HG02623 (cell line): ENCODE results near the gene SLC2A8.

Source experiments
- ATAC-seq: cut with Tn5 transposase; IDR thresholded peaks from one replicate; pipeline ENCODE4 v1.9.1; 2021; ENCODE audit warnings: moderate library complexity; ENCODE audit not compliant: unreplicated experiment

SLC2A8 gene

DNA sequence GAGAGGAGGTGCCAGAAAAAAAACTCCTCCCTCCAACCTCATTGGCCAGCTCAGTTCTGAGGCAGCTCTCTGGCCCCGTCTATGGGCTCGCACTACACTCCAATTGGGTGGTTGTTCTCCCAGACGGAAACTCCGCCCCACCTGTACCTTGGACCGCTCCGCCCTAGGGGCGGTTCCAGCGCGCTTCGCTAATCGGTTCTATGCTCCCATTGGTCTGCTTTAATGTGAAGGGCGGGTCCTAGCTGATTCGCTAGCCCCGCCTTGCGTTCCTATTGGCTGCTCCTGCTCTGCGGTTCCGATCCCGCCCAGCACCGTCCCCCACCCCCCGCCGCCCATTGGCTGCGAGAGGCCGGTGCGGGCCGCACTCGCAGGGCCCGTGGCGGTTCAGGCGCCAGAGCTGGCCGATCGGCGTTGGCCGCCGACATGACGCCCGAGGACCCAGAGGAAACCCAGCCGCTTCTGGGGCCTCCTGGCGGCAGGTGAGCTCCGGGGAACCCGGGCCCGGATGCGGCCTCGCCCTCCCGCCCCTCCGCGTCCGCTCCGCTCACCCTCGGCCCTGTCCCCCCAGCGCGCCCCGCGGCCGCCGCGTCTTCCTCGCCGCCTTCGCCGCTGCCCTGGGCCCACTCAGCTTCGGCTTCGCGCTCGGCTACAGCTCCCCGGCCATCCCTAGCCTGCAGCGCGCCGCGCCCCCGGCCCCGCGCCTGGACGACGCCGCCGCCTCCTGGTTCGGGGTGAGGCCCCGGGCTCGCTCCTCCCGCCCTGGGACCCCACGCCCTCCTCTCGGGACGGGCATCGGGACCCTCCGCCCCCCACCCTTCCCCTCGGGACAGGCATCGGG is at the start of gene SLC2A8:
Gene SLC2A8, plus strand, starts transcription at position 362 of the 838 bp plus-strand sequence. Its CDS starts 62 bp downstream, at position 424.
- peak; percentile 95 for ATAC-seq

GRCh38 chr9:127347831-127348776 is 48.9 kb upstream of the SLC2A8 start:
- ATAC-seq = no peak

DNA sequence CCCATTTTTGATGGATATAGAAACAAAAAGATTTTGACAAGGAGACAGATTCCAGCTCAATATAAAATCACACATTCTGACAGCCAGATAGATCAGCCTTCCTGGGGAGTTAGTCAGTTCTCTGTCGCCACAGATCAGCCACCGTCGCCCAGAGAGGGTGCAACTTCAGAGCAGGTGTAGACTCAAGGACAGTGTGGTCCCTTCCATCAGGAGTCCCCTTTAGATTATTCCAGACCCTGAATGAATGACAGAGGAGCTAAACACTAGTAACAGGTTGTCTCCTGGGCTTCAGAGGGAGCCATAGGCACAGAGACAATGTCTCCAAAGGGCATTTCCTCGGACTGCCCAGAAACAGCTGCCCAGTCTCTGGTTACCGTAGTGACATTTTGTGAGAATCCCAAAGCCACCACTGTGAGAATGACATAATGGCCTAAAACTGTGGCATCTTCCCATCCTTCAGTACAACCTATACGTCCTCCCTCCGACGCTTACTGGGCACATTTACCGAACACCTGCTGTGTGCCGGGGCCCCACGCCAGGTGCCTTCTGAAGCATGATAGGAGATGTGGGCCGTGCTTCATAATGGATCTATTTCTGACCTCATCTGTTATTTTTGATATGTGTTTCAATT is 47.4 kb upstream of the SLC2A8 start:
- ATAC-seq = no peak

GRCh38 chr9:127351182-127352166 is 45.5 kb upstream of the SLC2A8 start:
- ATAC-seq = no peak

DNA sequence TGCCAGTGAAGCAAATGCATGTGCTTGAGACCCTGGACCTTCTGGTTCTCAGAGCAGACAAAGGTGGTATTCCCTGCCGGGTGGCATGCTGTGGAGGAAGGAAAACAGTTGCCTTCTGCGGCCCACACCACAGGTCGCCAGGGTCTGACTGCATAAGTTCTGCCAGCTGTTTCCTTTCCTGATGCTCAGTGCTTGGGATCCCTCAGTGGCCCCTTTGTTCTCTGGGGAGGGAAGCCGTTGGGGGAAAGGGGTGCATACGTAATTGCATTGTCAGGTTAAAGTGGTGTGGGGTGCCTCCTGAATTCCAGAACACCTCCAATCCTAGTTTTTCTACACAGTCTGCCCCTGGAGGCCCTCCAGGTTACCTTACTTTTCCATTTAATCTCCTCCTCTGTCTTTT is 43.1 kb upstream of the SLC2A8 start:
- ATAC-seq = no peak

DNA sequence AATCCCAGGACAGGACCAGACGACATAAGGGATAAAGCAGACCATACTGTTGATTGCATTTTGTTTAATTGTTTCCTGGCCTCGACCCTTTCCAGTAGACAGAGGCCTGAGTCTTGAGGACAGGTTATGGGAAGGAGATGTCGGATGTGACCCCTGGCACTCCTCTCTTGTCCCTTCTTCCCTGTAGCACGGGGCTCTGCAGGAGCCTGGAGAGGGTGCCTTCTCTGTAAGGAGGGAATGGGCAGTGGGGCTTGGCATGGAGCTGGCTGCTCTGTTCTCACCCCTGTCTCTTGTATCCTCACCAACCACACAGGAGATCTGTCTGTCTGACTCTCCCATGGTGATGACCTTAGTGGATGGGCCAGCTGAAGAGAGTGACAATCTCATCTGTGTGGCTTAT is 40.1 kb upstream of the SLC2A8 start:
- no peak for ATAC-seq

DNA sequence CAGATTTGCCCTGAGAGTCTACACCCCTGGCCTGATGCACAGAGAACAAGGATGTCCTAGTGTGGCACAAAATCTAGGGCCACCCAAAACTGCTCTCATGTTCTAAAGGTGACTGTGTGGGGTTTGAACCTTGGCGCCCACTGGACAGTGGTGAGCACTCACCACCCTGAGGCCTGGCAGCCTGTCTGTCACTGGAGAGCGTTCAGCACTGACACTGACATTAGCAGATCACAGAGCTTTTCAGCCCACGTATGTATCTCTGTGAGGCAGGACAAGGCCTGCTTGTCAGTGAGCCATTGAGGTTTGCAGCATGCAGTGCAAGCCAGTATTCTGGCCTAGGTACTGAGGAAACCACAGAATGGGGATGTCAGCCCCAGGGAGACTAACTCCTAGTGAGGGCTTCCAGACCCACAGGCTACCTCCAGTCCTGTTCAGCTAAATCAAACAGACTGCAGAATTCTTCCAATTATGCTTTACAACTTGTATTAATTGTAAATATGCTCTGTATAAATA is 38.9 kb upstream of the SLC2A8 start:
- ATAC-seq = no peak

GRCh38 chr9:127358770-127359169 is 38.2 kb upstream of the SLC2A8 start:
- no peak for ATAC-seq

DNA sequence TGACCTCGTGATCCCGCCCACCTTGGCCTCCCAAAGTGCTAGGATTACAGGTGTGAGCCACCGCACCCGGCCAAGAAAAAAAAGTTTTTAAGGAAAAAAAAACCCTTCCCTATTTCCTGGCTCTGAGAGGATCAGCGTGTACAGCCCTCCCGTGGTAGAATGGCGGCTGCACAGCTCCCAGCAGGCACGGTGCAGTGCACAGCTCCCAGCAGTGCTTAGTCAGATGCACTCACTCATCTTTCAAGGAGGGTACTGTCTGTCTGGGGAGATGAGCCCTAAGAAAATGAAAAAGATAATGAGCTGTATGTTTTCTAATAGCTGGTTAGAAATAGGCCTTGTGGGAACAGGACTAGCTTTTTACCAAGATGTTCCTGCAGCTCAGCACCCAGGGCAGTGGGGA is 36.7 kb upstream of the SLC2A8 start:
- ATAC-seq = no peak

DNA sequence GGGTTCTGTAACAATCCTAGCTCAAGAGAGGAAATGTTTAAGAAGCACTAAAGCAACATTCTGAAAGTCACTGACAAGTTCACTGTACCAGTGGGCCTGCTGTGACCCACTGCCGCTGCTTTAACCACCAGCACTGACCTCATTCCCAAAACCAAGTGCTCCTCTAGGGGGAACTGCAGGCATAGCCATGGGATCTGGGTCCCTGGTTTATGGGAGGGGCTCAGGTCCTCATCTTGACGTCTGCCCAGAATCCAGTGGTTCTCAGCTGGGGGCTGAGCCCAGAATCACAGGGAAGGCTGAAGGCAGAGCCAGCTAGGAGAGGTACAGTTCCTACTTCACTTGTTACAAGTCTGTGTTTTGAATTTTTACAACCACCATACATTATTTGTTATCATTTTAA is 36.1 kb upstream of the SLC2A8 start:
- ATAC-seq = no peak

DNA sequence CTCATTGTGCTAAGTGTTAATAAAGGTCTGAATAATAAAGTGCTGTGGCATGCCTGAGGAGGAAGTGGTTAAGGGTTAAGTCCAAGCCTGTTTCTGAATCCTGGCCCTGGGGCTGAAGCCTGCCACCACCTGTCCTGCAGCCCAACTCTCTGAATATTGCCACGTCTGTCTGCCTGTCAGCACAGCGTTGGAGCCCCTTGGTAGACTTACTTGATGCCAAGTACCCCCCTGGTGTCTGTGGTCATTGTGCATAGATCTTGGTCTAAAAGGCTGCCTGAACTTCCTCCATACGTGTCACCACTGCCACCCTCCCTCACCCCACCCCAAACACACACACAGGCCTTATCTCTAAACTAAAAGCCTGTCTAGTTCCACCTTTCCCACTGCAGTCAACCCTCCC is 35.4 kb upstream of the SLC2A8 start:
- ATAC-seq = no peak

DNA sequence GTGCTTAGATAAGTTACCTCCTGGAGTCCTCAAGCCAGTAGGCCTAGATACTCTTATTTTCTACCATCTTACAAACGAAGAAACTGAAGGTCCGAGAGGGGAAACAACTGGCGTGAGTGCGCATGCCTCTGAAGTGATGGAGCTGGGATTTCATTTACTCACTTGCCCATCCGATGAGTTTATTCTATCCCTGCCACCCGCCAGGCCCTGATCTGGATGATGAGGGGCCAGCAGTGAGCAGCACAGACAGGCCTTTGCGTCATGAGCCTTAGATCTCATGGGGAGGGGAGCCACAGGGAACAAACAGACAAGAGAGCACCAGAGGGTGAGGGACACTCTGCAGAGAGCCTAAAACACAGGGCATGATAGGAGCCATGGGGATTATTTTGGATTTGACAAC is 34.1 kb upstream of the SLC2A8 start:
- no peak for ATAC-seq

DNA sequence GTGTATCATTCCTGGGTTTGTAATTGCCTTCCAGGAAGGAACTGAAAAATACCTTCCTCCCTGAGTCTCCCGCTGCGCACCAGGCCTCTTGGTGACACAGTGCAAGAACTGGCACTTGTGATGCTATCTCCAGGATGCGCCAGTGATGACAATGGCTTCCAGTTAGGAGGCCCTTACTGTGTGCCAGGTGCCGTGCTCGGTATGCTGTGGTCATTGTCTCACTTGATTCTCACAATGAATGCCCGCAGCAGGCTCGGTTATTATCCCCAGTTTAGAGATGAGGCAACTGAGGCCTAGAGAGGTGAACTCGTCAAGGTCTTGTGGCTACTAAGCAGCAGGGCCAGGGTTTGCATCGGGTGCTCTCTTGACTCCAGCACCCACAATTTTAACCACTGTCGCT is 31.5 kb upstream of the SLC2A8 start:
- ATAC-seq = no peak

DNA sequence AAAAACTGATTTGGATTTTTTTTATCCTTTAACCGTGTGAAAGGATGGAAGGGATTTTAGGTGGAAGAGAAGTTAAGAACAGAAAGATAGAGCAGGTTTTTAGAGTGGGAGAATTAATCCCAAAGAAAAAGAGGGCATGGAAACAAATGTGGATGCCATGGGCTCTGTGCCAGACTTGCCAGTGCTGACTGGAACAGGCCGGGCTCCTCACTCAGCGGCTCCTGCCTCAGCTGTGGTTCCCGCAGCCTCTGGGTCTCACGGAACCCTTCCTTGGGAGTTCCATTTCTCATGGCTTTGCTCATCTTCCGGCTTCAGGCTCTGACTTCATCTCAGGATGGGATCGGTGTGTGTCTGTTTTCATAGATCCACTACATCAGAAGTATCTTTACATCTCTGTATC is 30.4 kb upstream of the SLC2A8 start:
- no peak for ATAC-seq

GRCh38 chr9:127368852-127369402 is 28.0 kb upstream of the SLC2A8 start:
- ATAC-seq = no peak

DNA sequence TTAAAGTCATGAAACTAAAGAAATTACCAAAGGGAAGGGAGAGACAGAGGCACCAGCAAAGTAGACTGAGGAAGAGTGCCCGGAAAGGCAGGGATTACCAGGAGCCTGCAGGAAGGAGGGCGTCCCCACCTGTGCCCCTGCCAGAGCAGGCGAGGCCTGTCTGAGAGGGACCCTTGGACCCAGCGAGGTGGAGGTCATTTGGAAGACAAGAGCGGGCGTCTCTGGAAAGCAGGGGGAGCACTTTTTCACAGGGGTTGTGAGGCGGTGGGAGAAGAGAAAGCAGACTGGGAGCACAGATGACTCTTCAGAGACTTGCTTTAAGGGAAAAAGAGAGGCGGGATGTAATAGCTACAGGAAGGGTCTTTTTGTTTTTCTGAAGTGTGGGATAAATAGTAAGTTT is 27.5 kb upstream of the SLC2A8 start:
- ATAC-seq = no peak

DNA sequence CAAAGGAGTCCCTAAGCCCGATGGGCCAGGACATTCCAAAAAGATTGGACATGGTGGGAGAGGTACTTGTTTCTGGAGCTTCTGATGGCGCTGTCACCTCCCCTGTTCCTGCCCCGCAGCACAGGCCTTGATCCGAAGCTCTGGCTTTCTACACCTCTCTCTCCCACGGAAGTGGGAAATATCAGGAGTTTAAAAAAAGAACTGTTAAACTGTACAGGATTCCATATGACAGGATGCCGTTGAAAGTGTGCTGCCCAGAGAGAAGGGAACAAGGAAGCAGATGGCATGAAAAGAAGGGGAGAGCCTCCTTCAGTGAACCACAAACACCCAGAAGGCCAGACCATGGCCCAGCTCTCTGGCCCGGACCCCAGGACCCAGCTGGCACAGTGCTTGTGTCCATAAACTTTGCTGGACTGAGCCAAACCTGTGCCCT is 26.8 kb upstream of the SLC2A8 start:
- ATAC-seq = no peak

- no peak for ATAC-seq
Measured at GRCh38 chr9:127370672-127371648, 26.0 kb upstream of the SLC2A8 start.
